ENCODE data around the gene ANKRD62.

DNA sequence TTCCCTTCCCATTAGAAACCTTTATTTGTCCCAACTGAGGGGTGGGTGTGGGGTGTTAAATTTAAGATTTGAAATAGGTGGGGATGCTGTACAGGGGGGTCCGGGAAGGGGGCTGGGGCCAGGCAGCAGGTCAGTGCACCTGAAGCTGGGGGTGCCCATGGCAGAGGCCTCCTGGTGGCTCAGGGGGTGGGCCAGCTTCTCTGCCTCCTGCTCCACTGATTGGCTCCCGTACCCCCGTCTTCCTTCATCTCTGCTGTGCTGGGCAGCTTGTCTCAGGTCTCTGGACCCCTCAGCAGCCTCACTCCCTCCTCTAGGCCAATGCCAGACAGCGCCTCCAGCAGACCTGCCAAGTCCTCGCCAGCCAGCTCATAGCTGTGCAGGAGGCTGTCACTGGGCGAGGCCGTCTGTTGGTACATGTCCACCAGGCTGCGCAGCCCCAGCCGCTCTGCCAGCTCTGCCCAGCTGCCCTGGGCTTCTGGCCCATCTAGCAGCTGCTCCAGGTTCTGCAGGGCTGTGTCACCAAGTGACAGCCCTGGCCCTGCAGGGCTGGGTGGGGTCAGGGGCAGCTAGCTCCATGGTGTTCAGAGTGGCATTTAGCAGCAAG, 2.0 kb upstream of the ANKRD62 start:
- TF ChIP-seq, protein P1, sequence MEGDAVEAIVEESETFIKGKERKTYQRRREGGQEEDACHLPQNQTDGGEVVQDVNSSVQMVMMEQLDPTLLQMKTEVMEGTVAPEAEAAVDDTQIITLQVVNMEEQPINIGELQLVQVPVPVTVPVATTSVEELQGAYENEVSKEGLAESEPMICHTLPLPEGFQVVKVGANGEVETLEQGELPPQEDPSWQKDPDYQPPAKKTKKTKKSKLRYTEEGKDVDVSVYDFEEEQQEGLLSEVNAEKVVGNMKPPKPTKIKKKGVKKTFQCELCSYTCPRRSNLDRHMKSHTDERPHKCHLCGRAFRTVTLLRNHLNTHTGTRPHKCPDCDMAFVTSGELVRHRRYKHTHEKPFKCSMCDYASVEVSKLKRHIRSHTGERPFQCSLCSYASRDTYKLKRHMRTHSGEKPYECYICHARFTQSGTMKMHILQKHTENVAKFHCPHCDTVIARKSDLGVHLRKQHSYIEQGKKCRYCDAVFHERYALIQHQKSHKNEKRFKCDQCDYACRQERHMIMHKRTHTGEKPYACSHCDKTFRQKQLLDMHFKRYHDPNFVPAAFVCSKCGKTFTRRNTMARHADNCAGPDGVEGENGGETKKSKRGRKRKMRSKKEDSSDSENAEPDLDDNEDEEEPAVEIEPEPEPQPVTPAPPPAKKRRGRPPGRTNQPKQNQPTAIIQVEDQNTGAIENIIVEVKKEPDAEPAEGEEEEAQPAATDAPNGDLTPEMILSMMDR (IDR thresholded peaks at IDR 0.05) = no peak
- TF ChIP-seq POLR2A (IDR thresholded peaks at IDR 0.05) (no peak), EP300 (IDR thresholded peaks at IDR 0.05) (no peak)

Measured in sigmoid colon (tissue), 4 donors.